ENCODE data around the gene QRICH1. TPM values are rescaled to one million over a fixed set of nuclear protein-coding genes. Genes with fewer than 3 reads are reported as not detected.

QRICH1 gene
- 115 and 123 TPM in 2 replicates for total RNA-seq (ENCODE audit: low replicate concordance)
- long read RNA-seq, partial matches to known transcripts: 47 of 65 reads
- long read RNA-seq, other reads (novel, unspliced or antisense): 11 of 65 reads

- peak within 1 kb of the TSS; percentile 98 for H3K27ac Mint-ChIP-seq
- H3K9me3 Mint-ChIP-seq: no peaks in the 10 kb centered on the region
- H3K36me3 Mint-ChIP-seq: peaks cover 3% of the 10 kb centered on the region
- H3K27me3 Mint-ChIP-seq: no peaks in the 10 kb centered on the region
- TF ChIP-seq CTCF (conservative IDR thresholded peaks at IDR 0.05): peak; percentile 69
- peaks cover 18% of the 10 kb centered on the region for H3K4me1 Mint-ChIP-seq (ENCODE audit: unreplicated experiment)
- peak within 1 kb of the TSS; percentile 95 for H3K4me3 Mint-ChIP-seq
- DNase-seq (ENCODE audit: extremely low spot score, unreplicated experiment): peak; percentile 97
Observed at GRCh38 chr3:49093853-49094767, at the start of gene QRICH1. Gene QRICH1, minus strand, starts transcription at chr3:49094071. Its CDS starts 17,054 bp downstream, at chr3:49077017.

- no peaks in the 10 kb centered on the region for H3K27me3 Mint-ChIP-seq
- H3K9me3 Mint-ChIP-seq: peaks cover 10% of the 10 kb centered on the region
- no peak for TF ChIP-seq CTCF (conservative IDR thresholded peaks at IDR 0.05)
- no peaks in the 10 kb centered on the region for H3K36me3 Mint-ChIP-seq
- no peak overlapping the region for H3K4me3 Mint-ChIP-seq
- no peak for DNase-seq (ENCODE audit: extremely low spot score, unreplicated experiment)
- H3K4me1 Mint-ChIP-seq (ENCODE audit: unreplicated experiment): no peaks in the 10 kb centered on the region
- H3K27ac Mint-ChIP-seq: no peak overlapping the region
Observed at GRCh38 chr3:49140080-49140479, 46.2 kb upstream of the QRICH1 start.

GRCh38 chr3:49135499-49135898, 41.6 kb upstream of the QRICH1 start:
- Mint-ChIP-seq H3K27me3 (no peaks in the 10 kb centered on the region), H3K4me3 (peak overlapping the region; percentile 62), H3K4me1 (ENCODE audit: unreplicated experiment) (no peaks in the 10 kb centered on the region), H3K27ac (peak overlapping the region; percentile 74), H3K36me3 (no peaks in the 10 kb centered on the region), H3K9me3 (no peaks in the 10 kb centered on the region)
- no peak for DNase-seq (ENCODE audit: extremely low spot score, unreplicated experiment)
- no peak for TF ChIP-seq CTCF (conservative IDR thresholded peaks at IDR 0.05)

- H3K27me3 Mint-ChIP-seq: no peaks in the 10 kb centered on the region
- no peaks in the 10 kb centered on the region for H3K9me3 Mint-ChIP-seq
- no peak for DNase-seq (ENCODE audit: extremely low spot score, unreplicated experiment)
- no peaks in the 10 kb centered on the region for H3K36me3 Mint-ChIP-seq
- H3K27ac Mint-ChIP-seq: peak overlapping the region; percentile 74
- no peak for TF ChIP-seq CTCF (conservative IDR thresholded peaks at IDR 0.05)
- peak overlapping the region; percentile 71 for H3K4me3 Mint-ChIP-seq
- H3K4me1 Mint-ChIP-seq (ENCODE audit: unreplicated experiment): no peaks in the 10 kb centered on the region
Observed at GRCh38 chr3:49134471-49135265, 40.8 kb upstream of the QRICH1 start.

GRCh38 chr3:49133226-49133951, 39.5 kb upstream of the QRICH1 start:
- H3K27ac Mint-ChIP-seq: peak overlapping the region; percentile 92
- DNase-seq (ENCODE audit: extremely low spot score, unreplicated experiment): peak; percentile 86
- H3K36me3 Mint-ChIP-seq: no peaks in the 10 kb centered on the region
- peak overlapping the region; percentile 95 for H3K4me3 Mint-ChIP-seq
- no peak for TF ChIP-seq CTCF (conservative IDR thresholded peaks at IDR 0.05)
- H3K4me1 Mint-ChIP-seq (ENCODE audit: unreplicated experiment): no peaks in the 10 kb centered on the region
- H3K9me3 Mint-ChIP-seq: no peaks in the 10 kb centered on the region
- no peaks in the 10 kb centered on the region for H3K27me3 Mint-ChIP-seq

Measured in type B pancreatic cell (in vitro differentiated cells).